HCT116 (cell line): Measurements from ENCODE around the gene RNF182. TPM values are rescaled to one million over a fixed set of nuclear protein-coding genes. Genes with fewer than 3 reads are reported as not detected.

Experiments
- ATAC-seq: fragments of 200-7000 bp; cut with Tn5 transposase; 2 replicates; pipeline ENCODE4 v1.9.1; 2020; ENCODE audit warnings: mild to moderate bottlenecking, moderate library complexity
- BruUV-seq: library from RNA; stranded (reverse); fragments of 400-500 nt; replicated peaks from 2 replicates; lab custom pipeline; 2021; lab: Mats Ljungman, UMichigan
- CTCF ChIA-PET: fragments of 300-600 bp; sonication (Branson Sonifier 250); formaldehyde crosslinking; loops from one replicate; lab custom pipeline; 2021; ENCODE audit warnings: antibody characterized with exemption; lab: Charles Lee
- POLR2A ChIA-PET: fragments of 300-600, 350-600 bp; sonication (Branson Sonifier 250); formaldehyde crosslinking; loops from one replicate; lab custom pipeline; 2021; ENCODE audit warnings: antibody characterized with exemption; lab: Charles Lee
- RAD21 ChIA-PET, 2 experiments: fragments of 300-600 bp; sonication (Branson Sonifier 250); formaldehyde crosslinking; loops; one replicate each; lab custom pipeline; 2023; ENCODE audit warnings: low total read pairs in 2 of 2; ENCODE audit not compliant: uncharacterized antibody in 2 of 2, unreplicated experiment in 2 of 2, low non-redundant PET in 1 of 2; lab: Charles Lee
- DNase-seq: peaks from one replicate; pipeline ENCODE4 v3.0.0-alpha.2; 2010; ENCODE audit warnings: low read depth, low spot score
- H2AFZ ChIP-seq: fragments of 200-600 bp; shearing (Covaris generic), sonication (generic); 2 replicates; pipeline ENCODE4 v1.6.1; 2017; ENCODE audit warnings: low read depth, mixed run types, mixed read lengths, antibody characterized with exemption, low read length; ENCODE audit not compliant: poor library complexity, severe bottlenecking
- H3K27ac ChIP-seq: 2 replicates; pipeline ENCODE4 v1.5.1; 2012; ENCODE audit warnings: low read depth, low read length
- H3K27me3 ChIP-seq: fragments of 200-600 bp; sonication (generic); 2 replicates; pipeline ENCODE4 v1.6.1; 2016; ENCODE audit warnings: mixed run types, low read length, mixed read lengths; ENCODE audit not compliant: insufficient read depth
- H3K36me3 ChIP-seq, 2 experiments: fragments of 200-500 bp in 1 of 2; fragments of 200-600 bp in 1 of 2; sonication (Bioruptor generic) in 1 of 2; sonication (generic) in 1 of 2; 2 replicates each; pipeline versions ENCODE4 v1.5.1 to v1.6.1; 2014 to 2016; ENCODE audit warnings: low read length in 2 of 2, inconsistent platforms in 1 of 2, mixed read lengths in 1 of 2, mixed run types in 1 of 2; ENCODE audit not compliant: insufficient read depth in 2 of 2, control insufficient read depth in 1 of 2
- H3K4me1 ChIP-seq, 2 experiments: fragments of 200-600 bp in 1 of 2; sonication (generic) in 1 of 2; 2 replicates each; pipeline versions ENCODE4 v1.5.1 to v1.6.1; 2012 to 2017; ENCODE audit warnings: low read length in 2 of 2, inconsistent platforms in 1 of 2, mild to moderate bottlenecking in 1 of 2, mixed read lengths in 1 of 2, mixed run types in 1 of 2, moderate library complexity in 1 of 2; ENCODE audit not compliant: insufficient read depth in 2 of 2, control insufficient read depth in 1 of 2
- H3K4me2 ChIP-seq: fragments of 200-600 bp; sonication (generic); 2 replicates; pipeline ENCODE4 v1.6.1; 2017; ENCODE audit warnings: mixed run types, low read length, mixed read lengths
- H3K4me3 ChIP-seq, 2 experiments: fragments of 200-600 bp in 1 of 2; sonication (generic) in 1 of 2; replicated peaks in 1 of 2; 2 replicates each; pipeline ENCODE4 v1.5.1; 2011 to 2016; ENCODE audit warnings: low read length in 2 of 2, control low read depth in 1 of 2, low read depth in 1 of 2, mild to moderate bottlenecking in 1 of 2, mixed read lengths in 1 of 2, mixed run types in 1 of 2
- H3K79me2 ChIP-seq: fragments of 200-600 bp; sonication (generic); 2 replicates; pipeline ENCODE4 v1.6.1; 2017; ENCODE audit warnings: mild to moderate bottlenecking, mixed run types, low read length, moderate library complexity, mixed read lengths; ENCODE audit not compliant: insufficient read depth
- H3K9ac ChIP-seq: fragments of 200-600 bp; sonication (generic); 2 replicates; pipeline ENCODE4 v1.6.1; 2016; ENCODE audit warnings: low read length, mixed read lengths
- H3K9me2 ChIP-seq: fragments of 200-600 bp; sonication (generic), shearing (Covaris generic); 2 replicates; pipeline ENCODE4 v1.6.1; 2017; ENCODE audit warnings: mixed run types, mild to moderate bottlenecking, moderate library complexity; ENCODE audit not compliant: insufficient read depth
- H3K9me3 ChIP-seq, 2 experiments: fragments of 200-500 bp in 1 of 2; fragments of 200-600 bp in 1 of 2; sonication (Bioruptor generic) in 1 of 2; sonication (generic) in 1 of 2; 2 replicates each; pipeline ENCODE4 v1.6.1; 2014 to 2017; ENCODE audit warnings: low read length in 2 of 2, mixed read lengths in 2 of 2, inconsistent platforms in 1 of 2, low read depth in 1 of 2, mild to moderate bottlenecking in 1 of 2, mixed run types in 1 of 2, moderate library complexity in 1 of 2; ENCODE audit not compliant: control insufficient read depth in 1 of 2, insufficient read depth in 1 of 2
- H4K20me1 ChIP-seq: fragments of 200-600 bp; sonication (generic), shearing (Covaris generic); 2 replicates; pipeline ENCODE4 v1.6.1; 2017; ENCODE audit warnings: mixed run types, mild to moderate bottlenecking, moderate library complexity; ENCODE audit not compliant: insufficient read depth
- CBX3 ChIP-seq: IDR thresholded peaks from 2 replicates; pipeline ENCODE4 v1.6.1; 2012; ENCODE audit warnings: low read depth
- CTCF ChIP-seq, 3 experiments: fragments of 200-600 bp in 1 of 3; sonication (generic) in 1 of 3; IDR thresholded peaks in 2 of 3; conservative IDR thresholded peaks in 1 of 3; 2 replicates each; pipeline ENCODE4 v1.5.1; 2012 to 2017; ENCODE audit warnings: low read depth in 2 of 3, low read length in 2 of 3, antibody characterized with exemption in 1 of 3, borderline replicate concordance in 1 of 3, control low read depth in 1 of 3, mild to moderate bottlenecking in 1 of 3, mixed read lengths in 1 of 3, mixed run types in 1 of 3, moderate library complexity in 1 of 3; ENCODE audit not compliant: insufficient read depth in 1 of 3
- EGR1 ChIP-seq: IDR thresholded peaks from 2 replicates; pipeline ENCODE4 v1.6.1; 2012; ENCODE audit warnings: low read depth
- ELF1 ChIP-seq: IDR thresholded peaks from 2 replicates; pipeline ENCODE4 v1.6.1; 2012; ENCODE audit warnings: low read depth, borderline replicate concordance
- EZH2 ChIP-seq: fragments of 200-600 bp; sonication (generic); IDR thresholded peaks from 2 replicates; pipeline ENCODE4 v1.6.1; 2017; ENCODE audit warnings: antibody characterized with exemption, mixed run types
- EZH2phosphoT487 ChIP-seq: fragments of 200-600 bp; IDR thresholded peaks from 2 replicates; pipeline ENCODE4 v1.6.1; 2018; ENCODE audit warnings: antibody characterized with exemption, borderline replicate concordance
- FOSL1 ChIP-seq: IDR thresholded peaks from 2 replicates; pipeline ENCODE4 v1.6.1; 2012; ENCODE audit warnings: low read depth
- JUND ChIP-seq: IDR thresholded peaks from 2 replicates; pipeline ENCODE4 v1.6.1; 2012
- POLR2A ChIP-seq: IDR thresholded peaks from 2 replicates; pipeline ENCODE4 v1.7.0; 2011; ENCODE audit warnings: borderline replicate concordance; ENCODE audit not compliant: insufficient read depth, insufficient read length; ENCODE audit errors: extremely low read depth
- POLR2AphosphoS5 ChIP-seq: IDR thresholded peaks from 2 replicates; pipeline ENCODE4 v1.6.1; 2011; ENCODE audit warnings: mild to moderate bottlenecking, low read depth, low read length, moderate library complexity
- RAD21 ChIP-seq: IDR thresholded peaks from 2 replicates; pipeline ENCODE4 v1.6.1; 2012; ENCODE audit warnings: low read depth, mild to moderate bottlenecking
- REST ChIP-seq: IDR thresholded peaks from 2 replicates; pipeline ENCODE4 v1.6.1; 2012; ENCODE audit warnings: low read depth
- SIN3A ChIP-seq: IDR thresholded peaks from 2 replicates; pipeline ENCODE4 v1.6.1; 2012; ENCODE audit warnings: low read depth
- SP1 ChIP-seq: IDR thresholded peaks from 2 replicates; pipeline ENCODE4 v1.6.1; 2012; ENCODE audit warnings: low read depth
- SRF ChIP-seq: IDR thresholded peaks from 2 replicates; pipeline ENCODE4 v1.6.1; 2012; ENCODE audit warnings: low read depth
- ZBTB33 ChIP-seq: IDR thresholded peaks from 2 replicates; pipeline ENCODE4 v1.6.1; 2011; ENCODE audit warnings: mild to moderate bottlenecking, low read length, moderate library complexity; ENCODE audit not compliant: insufficient replicate concordance; ENCODE audit errors: extremely low read depth
- ZFX ChIP-seq: fragments of 450-650 bp; IDR thresholded peaks from 2 replicates; pipeline ENCODE4 v1.6.1; 2017
- ZNF274 ChIP-seq: fragments of 200-500 bp; sonication (Bioruptor generic); IDR thresholded peaks from 2 replicates; pipeline ENCODE4 v1.6.1; 2014; ENCODE audit warnings: mild to moderate bottlenecking, low read depth, low read length, inconsistent platforms
- intact Hi-C: fragments of 100-400 bp; cut with micrococcal nuclease; formaldehyde crosslinking; loops from 2 replicates; pipeline ENCODE4 v1.10.0; 2022
- total RNA-seq: library from RNA; stranded (reverse); gene quantifications from one replicate; pipeline ENCODE4 v1.2.1, GENCODE V29; 2021; ENCODE audit not compliant: unreplicated experiment

The RNF182 gene
- total RNA-seq, 1 experiment from 2014 or later: 6.5 TPM

GRCh38 chr6:14028631-14029030 lies 103.9 kb downstream of the RNF182 start:
- intact Hi-C loops: no loop called here
- RAD21 ChIA-PET: no interaction called here
- H3K4me1 ChIP-seq: no peaks in the 10 kb centered on the region
- POLR2A ChIA-PET: no interaction called here
- no peaks in the 10 kb centered on the region for H4K20me1 ChIP-seq
- H3K79me2 ChIP-seq: no peaks in the 10 kb centered on the region
- H3K27me3 ChIP-seq: no peaks in the 10 kb centered on the region
- H3K36me3 ChIP-seq: no peaks in the 10 kb centered on the region
- no peak overlapping the region for H2AFZ ChIP-seq
- no peak for TF ChIP-seq SIN3A
- no peak for TF ChIP-seq FOSL1
- no peak for TF ChIP-seq RAD21
- no peak for TF ChIP-seq ZBTB33
- no peak for TF ChIP-seq SRF
- TF ChIP-seq ELF1: no peak
- TF ChIP-seq ZNF274: no peak
- TF ChIP-seq EZH2phosphoT487: no peak
- TF ChIP-seq REST: no peak
- TF ChIP-seq POLR2AphosphoS5: no peak
- no peak for TF ChIP-seq CTCF (IDR thresholded peaks at IDR 0.05 in 2 of 3, conservative IDR thresholded peaks at IDR 0.05 in 1 of 3; ENCODE audit: borderline replicate concordance in 1 of 3, insufficient read depth in 1 of 3, low read depth in 2 of 3, low read length in 2 of 3)
- TF ChIP-seq CBX3: no peak
- TF ChIP-seq EZH2: no peak
- no peak for TF ChIP-seq ZFX
- TF ChIP-seq SP1: no peak
- no peak for TF ChIP-seq EGR1
- no peak for TF ChIP-seq POLR2A
- TF ChIP-seq JUND: no peak
- BruUV-seq: no TSS peak
- CTCF ChIA-PET: no interaction called here
- no peak overlapping the region for H3K4me3 ChIP-seq
- H3K9me3 ChIP-seq: no peaks in the 10 kb centered on the region
- H3K9me2 ChIP-seq: no peaks in the 10 kb centered on the region
- no peak overlapping the region for H3K27ac ChIP-seq
- ATAC-seq (no peak), DNase-seq (no peak)
- H3K9ac ChIP-seq: no peak overlapping the region
- H3K4me2 ChIP-seq: no peak overlapping the region
